HepG2 (cell line): Measurements from ENCODE around the gene SLC45A3. TPM values are rescaled to one million over a fixed set of nuclear protein-coding genes. Genes with fewer than 3 reads are reported as not detected.

ENCODE experiments used
- CBX1 ChIP-seq: IDR thresholded peaks from one replicate; pipeline ENCODE4 v1.6.1; 2016; ENCODE audit warnings: antibody characterized with exemption, low read depth
- EZH2 ChIP-seq: conservative IDR thresholded peaks from 2 replicates; pipeline ENCODE4 v1.6.1; 2012; ENCODE audit warnings: mild to moderate bottlenecking, low read depth, low read length, moderate library complexity
- FOXC1 ChIP-seq: sonication (generic); formaldehyde crosslinking; IDR thresholded peaks from 2 replicates; pipeline ENCODE4 v1.8.0; 2022; ENCODE audit warnings: mild to moderate bottlenecking, missing genetic modification reagents, borderline replicate concordance
- GTF3A ChIP-seq: sonication (generic); formaldehyde crosslinking; conservative IDR thresholded peaks from 2 replicates; pipeline ENCODE4 v1.4.0; 2020; ENCODE audit warnings: mild to moderate bottlenecking, missing genetic modification reagents
- KAT8 ChIP-seq: IDR thresholded peaks from 2 replicates; pipeline ENCODE4 v1.6.1; 2016; ENCODE audit warnings: missing genetic modification reagents, missing compliant biosample characterization
- KDM5A ChIP-seq: fragments of 200-600 bp; sonication (generic); IDR thresholded peaks from 2 replicates; pipeline ENCODE4 v1.7.0; 2018; ENCODE audit warnings: antibody characterized with exemption, mild to moderate bottlenecking, low read length, borderline replicate concordance
- KLF12 ChIP-seq: sonication (generic); formaldehyde crosslinking; IDR thresholded peaks from 2 replicates; pipeline ENCODE4 v1.4.0; 2020; ENCODE audit warnings: missing genetic modification reagents, borderline replicate concordance
- NFYB ChIP-seq: sonication (generic); formaldehyde crosslinking; IDR thresholded peaks from 2 replicates; pipeline ENCODE4 v1.4.0; 2020; ENCODE audit warnings: missing genetic modification reagents
- PHF21A ChIP-seq: sonication (generic); formaldehyde crosslinking; IDR thresholded peaks from 2 replicates; pipeline ENCODE4 v1.5.0; 2020; ENCODE audit warnings: mild to moderate bottlenecking, missing genetic modification reagents
- PHF8 ChIP-seq: sonication (generic); formaldehyde crosslinking; IDR thresholded peaks from 2 replicates; pipeline ENCODE4 v1.5.0; 2020; ENCODE audit warnings: missing genetic modification reagents
- RBM22 ChIP-seq: fragments of 200-400 bp; formaldehyde crosslinking; optimal IDR thresholded peaks from 2 replicates; pipeline ENCODE3; 2017; ENCODE audit warnings: mild to moderate bottlenecking, low read length, moderate library complexity
- SP2 ChIP-seq: sonication (generic); formaldehyde crosslinking; IDR thresholded peaks from 2 replicates; pipeline ENCODE4 v1.5.1; 2020; ENCODE audit warnings: mild to moderate bottlenecking, missing genetic modification reagents
- YEATS2 ChIP-seq: sonication (generic); formaldehyde crosslinking; IDR thresholded peaks from 2 replicates; pipeline ENCODE4 v1.4.0; 2020; ENCODE audit warnings: missing genetic modification reagents, borderline replicate concordance
- YY1 ChIP-seq: IDR thresholded peaks from 2 replicates; pipeline ENCODE4 v1.6.1; 2011; ENCODE audit warnings: low read length, low read depth, moderate library complexity, mild to moderate bottlenecking; ENCODE audit not compliant: insufficient read depth, insufficient replicate concordance
- ZKSCAN1 ChIP-seq: fragments of 150-350 bp; IDR thresholded peaks from 2 replicates; pipeline ENCODE4 v1.6.1; 2014; ENCODE audit warnings: low read length
- ZNF441 ChIP-seq: sonication (generic); formaldehyde crosslinking; IDR thresholded peaks from 2 replicates; pipeline ENCODE4 v1.7.0; 2021; ENCODE audit warnings: missing genetic modification reagents, borderline replicate concordance
- ZNF460 ChIP-seq: sonication (generic); formaldehyde crosslinking; IDR thresholded peaks from 2 replicates; pipeline ENCODE4 v1.5.1; 2020; ENCODE audit warnings: missing genetic modification reagents, mild to moderate bottlenecking, borderline replicate concordance
- ZNF530 ChIP-seq: sonication (generic); formaldehyde crosslinking; IDR thresholded peaks from 2 replicates; pipeline ENCODE4 v1.5.0; 2020; ENCODE audit warnings: low read depth, mild to moderate bottlenecking, missing genetic modification reagents
- ZNF556 ChIP-seq: sonication (generic); formaldehyde crosslinking; IDR thresholded peaks from 2 replicates; pipeline ENCODE4 v1.4.0; 2020; ENCODE audit warnings: mild to moderate bottlenecking, missing genetic modification reagents, borderline replicate concordance
- ZNF589 ChIP-seq: sonication (generic); formaldehyde crosslinking; conservative IDR thresholded peaks from 2 replicates; pipeline ENCODE4 v1.8.0; 2022; ENCODE audit warnings: mild to moderate bottlenecking, moderate library complexity, missing genetic modification reagents
- ZNF75D ChIP-seq: sonication (generic); formaldehyde crosslinking; IDR thresholded peaks from 2 replicates; pipeline ENCODE4 v1.8.1; 2023; ENCODE audit warnings: missing genetic modification reagents, mild to moderate bottlenecking, borderline replicate concordance
- ZSCAN31 ChIP-seq: sonication (generic); formaldehyde crosslinking; IDR thresholded peaks from 2 replicates; pipeline ENCODE4 v1.5.0; 2020; ENCODE audit warnings: low read depth, mild to moderate bottlenecking, missing genetic modification reagents
- polyA plus RNA-seq, 8 experiments: library from polyadenylated mRNA; depleted of rRNA in 3 of 8; stranded (reverse) in 7 of 8; unstranded in 1 of 8; fragments of >200 nt; fragmentation: Illumina TruSeq in 4 of 8; extraction: Trizol in 4 of 8; gene quantifications; 2 replicates each; pipeline versions ENCODE4 v1.2.1 to v1.2.3, GENCODE V29; 2011 to 2016; ENCODE audit warnings: low read depth in 4 of 8, missing spikeins in 1 of 8, mixed read lengths in 1 of 8; ENCODE audit not compliant: insufficient read depth in 1 of 8
- total RNA-seq, 5 experiments: library from RNA; depleted of rRNA; stranded (reverse); fragments of >200 nt; fragmentation: Illumina TruSeq; extraction: Trizol; gene quantifications; 2 replicates each; pipeline ENCODE4 v1.2.3, GENCODE V29; 2016; ENCODE audit warnings: low read depth in 1 of 5
- TF ChIP-seq, protein P1 (sequence below): sonication (generic); formaldehyde crosslinking; IDR thresholded peaks from 2 replicates; pipeline ENCODE4 v1.5.1; 2020; ENCODE audit warnings: mild to moderate bottlenecking, moderate library complexity, missing genetic modification reagents
- TF ChIP-seq, protein P2 (sequence below): sonication (generic); formaldehyde crosslinking; IDR thresholded peaks from 2 replicates; pipeline ENCODE4 v1.5.1; 2020; ENCODE audit warnings: mild to moderate bottlenecking, missing genetic modification reagents, moderate library complexity
- TF ChIP-seq, protein P3 (sequence below): sonication (generic); formaldehyde crosslinking; IDR thresholded peaks from 2 replicates; pipeline ENCODE4 v1.4.0; 2020; ENCODE audit warnings: missing genetic modification reagents

Gene SLC45A3
- total and polyA plus RNA-seq, 2 of the 13 experiments (the other 11 are each of a cell fraction or from before 2014, with no cell fraction given) = 3.4 to 4.1 TPM

DNA sequence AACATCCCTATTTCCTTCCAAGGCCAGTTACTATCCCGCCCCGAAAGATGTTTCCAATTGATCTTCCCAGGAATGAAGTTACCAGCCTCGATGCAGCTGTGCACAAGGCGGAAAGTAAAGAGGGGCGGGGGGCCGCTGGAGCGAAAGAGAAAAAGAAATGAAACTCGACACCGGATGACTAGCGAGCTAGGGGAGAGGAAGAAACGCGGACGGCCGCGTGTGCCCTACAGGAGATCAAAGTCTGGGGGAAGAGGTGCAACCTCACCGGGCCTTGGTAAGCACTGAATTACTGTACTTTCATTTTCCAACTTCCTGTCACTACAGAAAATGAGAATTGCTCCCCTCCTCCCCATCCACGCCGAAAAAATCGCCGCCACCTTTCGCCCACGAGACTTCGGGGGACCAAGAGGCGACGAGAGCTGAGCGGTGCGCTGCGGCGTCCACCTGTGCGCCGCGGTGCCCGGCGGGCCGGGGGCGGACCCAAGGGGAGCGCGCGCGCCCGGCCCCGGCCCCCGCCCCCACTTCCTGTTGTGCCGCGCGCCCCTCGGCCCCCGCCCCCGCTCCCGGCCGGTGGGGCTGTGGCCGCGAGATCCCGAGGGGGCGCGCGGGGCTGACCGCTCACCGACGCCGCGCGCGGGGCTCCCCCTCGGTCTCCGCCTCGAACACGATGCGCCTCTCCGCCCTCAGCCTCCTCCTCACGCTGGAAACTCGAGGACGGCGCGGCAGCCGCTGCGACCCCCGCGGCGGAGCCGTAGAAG is 49.1 kb downstream of the SLC45A3 start (continued):
- TF ChIP-seq ZNF589 (CRISPR knock-in tag) (no peak), CBX1 (no peak), EZH2 (no peak), ZNF75D (CRISPR knock-in tag) (no peak), ZSCAN31 (CRISPR knock-in tag) (peak; percentile 71), KLF12 (peak; percentile 56; the same call in 1 of the 2 replicates), PHF8 (peak; percentile 80), KDM5A (peak; percentile 63; the same call in 1 of the 2 replicates), ZKSCAN1 (no peak), GTF3A (CRISPR knock-in tag) (no peak), FOXC1 (peak; percentile 59; the same call in 1 of the 2 replicates), ZNF556 (no peak), ZNF530 (CRISPR knock-in tag) (no peak), NFYB (CRISPR knock-in tag) (no peak), YEATS2 (no peak), RBM22 (no peak), ZNF460 (0 out of 2 replicates have a peak, but pooled peaks have one; percentile 4), YY1 (peak; percentile 32), PHF21A (peak; percentile 74), ZNF441 (peak; percentile 53; the same call in 1 of the 2 replicates), KAT8 (CRISPR knock-in tag) (peak; percentile 62; the same call in 1 of the 2 replicates), SP2 (no peak)
- TF ChIP-seq, protein P1, sequence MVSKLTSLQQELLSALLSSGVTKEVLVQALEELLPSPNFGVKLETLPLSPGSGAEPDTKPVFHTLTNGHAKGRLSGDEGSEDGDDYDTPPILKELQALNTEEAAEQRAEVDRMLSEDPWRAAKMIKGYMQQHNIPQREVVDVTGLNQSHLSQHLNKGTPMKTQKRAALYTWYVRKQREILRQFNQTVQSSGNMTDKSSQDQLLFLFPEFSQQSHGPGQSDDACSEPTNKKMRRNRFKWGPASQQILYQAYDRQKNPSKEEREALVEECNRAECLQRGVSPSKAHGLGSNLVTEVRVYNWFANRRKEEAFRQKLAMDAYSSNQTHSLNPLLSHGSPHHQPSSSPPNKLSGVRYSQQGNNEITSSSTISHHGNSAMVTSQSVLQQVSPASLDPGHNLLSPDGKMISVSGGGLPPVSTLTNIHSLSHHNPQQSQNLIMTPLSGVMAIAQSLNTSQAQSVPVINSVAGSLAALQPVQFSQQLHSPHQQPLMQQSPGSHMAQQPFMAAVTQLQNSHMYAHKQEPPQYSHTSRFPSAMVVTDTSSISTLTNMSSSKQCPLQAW (CRISPR knock-in tag) = peak; percentile 60
- TF ChIP-seq, protein P2, sequence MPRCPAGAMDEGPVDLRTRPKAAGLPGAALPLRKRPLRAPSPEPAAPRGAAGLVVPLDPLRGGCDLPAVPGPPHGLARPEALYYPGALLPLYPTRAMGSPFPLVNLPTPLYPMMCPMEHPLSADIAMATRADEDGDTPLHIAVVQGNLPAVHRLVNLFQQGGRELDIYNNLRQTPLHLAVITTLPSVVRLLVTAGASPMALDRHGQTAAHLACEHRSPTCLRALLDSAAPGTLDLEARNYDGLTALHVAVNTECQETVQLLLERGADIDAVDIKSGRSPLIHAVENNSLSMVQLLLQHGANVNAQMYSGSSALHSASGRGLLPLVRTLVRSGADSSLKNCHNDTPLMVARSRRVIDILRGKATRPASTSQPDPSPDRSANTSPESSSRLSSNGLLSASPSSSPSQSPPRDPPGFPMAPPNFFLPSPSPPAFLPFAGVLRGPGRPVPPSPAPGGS (CRISPR knock-in tag) = no peak
- TF ChIP-seq, protein P3, sequence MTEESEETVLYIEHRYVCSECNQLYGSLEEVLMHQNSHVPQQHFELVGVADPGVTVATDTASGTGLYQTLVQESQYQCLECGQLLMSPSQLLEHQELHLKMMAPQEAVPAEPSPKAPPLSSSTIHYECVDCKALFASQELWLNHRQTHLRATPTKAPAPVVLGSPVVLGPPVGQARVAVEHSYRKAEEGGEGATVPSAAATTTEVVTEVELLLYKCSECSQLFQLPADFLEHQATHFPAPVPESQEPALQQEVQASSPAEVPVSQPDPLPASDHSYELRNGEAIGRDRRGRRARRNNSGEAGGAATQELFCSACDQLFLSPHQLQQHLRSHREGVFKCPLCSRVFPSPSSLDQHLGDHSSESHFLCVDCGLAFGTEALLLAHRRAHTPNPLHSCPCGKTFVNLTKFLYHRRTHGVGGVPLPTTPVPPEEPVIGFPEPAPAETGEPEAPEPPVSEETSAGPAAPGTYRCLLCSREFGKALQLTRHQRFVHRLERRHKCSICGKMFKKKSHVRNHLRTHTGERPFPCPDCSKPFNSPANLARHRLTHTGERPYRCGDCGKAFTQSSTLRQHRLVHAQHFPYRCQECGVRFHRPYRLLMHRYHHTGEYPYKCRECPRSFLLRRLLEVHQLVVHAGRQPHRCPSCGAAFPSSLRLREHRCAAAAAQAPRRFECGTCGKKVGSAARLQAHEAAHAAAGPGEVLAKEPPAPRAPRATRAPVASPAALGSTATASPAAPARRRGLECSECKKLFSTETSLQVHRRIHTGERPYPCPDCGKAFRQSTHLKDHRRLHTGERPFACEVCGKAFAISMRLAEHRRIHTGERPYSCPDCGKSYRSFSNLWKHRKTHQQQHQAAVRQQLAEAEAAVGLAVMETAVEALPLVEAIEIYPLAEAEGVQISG (CRISPR knock-in tag) = peak; percentile 86
